H1 (cell line): ENCODE results near the gene SPATS2. TPM values are rescaled to one million over a fixed set of nuclear protein-coding genes. Genes with fewer than 3 reads are reported as not detected.

Experiments
- CTCF ChIA-PET: fragments of 300-600 bp; sonication (Branson Sonifier 250); formaldehyde crosslinking; loops from one replicate; lab custom pipeline; 2021; ENCODE audit not compliant: partially characterized antibody; lab: Charles Lee
- POLR2A ChIA-PET: fragments of 300-600 bp; sonication (Branson Sonifier 250); formaldehyde crosslinking; loops from one replicate; lab custom pipeline; 2021; ENCODE audit warnings: inconsistent platforms; ENCODE audit not compliant: partially characterized antibody; lab: Charles Lee
- DNase-seq, 2 experiments: peaks; one replicate each; pipeline versions ENCODE4 v3.0.0 to v3.0.0-alpha.2; 2010 to 2022; ENCODE audit warnings: low spot score in 2 of 2, low read depth in 1 of 2, mixed read lengths in 1 of 2
- FAIRE-seq: peaks from 2 replicates; lab custom pipeline; 2011; peaks lifted over from hg19 to GRCh38; lab: Jason Lieb, UNC
- H2AFZ ChIP-seq: 2 replicates; pipeline ENCODE4 v1.8.1; 2012; ENCODE audit warnings: low read length, inconsistent platforms
- H2AK5ac ChIP-seq: 2 replicates; pipeline ENCODE4 v1.6.1; 2013; ENCODE audit warnings: low read depth, low read length
- H2BK120ac ChIP-seq: replicated peaks from 2 replicates; pipeline ENCODE3; 2013; ENCODE audit warnings: low read depth, low read length, inconsistent platforms
- H2BK12ac ChIP-seq: 2 replicates; pipeline ENCODE4 v1.6.1; 2013; ENCODE audit warnings: low read depth, low read length
- H2BK15ac ChIP-seq: 2 replicates; pipeline ENCODE4 v1.6.1; 2013; ENCODE audit warnings: low read length
- H2BK20ac ChIP-seq: 2 replicates; pipeline ENCODE4 v1.6.1; 2013; ENCODE audit warnings: low read length
- H2BK5ac ChIP-seq: 2 replicates; pipeline ENCODE4 v1.6.1; 2013; ENCODE audit warnings: low read depth, low read length
- H3K14ac ChIP-seq: 2 replicates; pipeline ENCODE4 v1.6.1; 2013; ENCODE audit warnings: inconsistent platforms; ENCODE audit not compliant: insufficient read length
- H3K18ac ChIP-seq: 2 replicates; pipeline ENCODE4 v1.6.1; 2013; ENCODE audit warnings: low read length; ENCODE audit errors: extremely low read depth
- H3K23ac ChIP-seq: 2 replicates; pipeline ENCODE4 v1.6.1; 2013; ENCODE audit warnings: inconsistent platforms; ENCODE audit not compliant: insufficient read length
- H3K23me2 ChIP-seq: 2 replicates; pipeline ENCODE4 v1.6.1; 2013; ENCODE audit warnings: low read depth, low read length
- H3K27ac ChIP-seq: 2 replicates; pipeline ENCODE4 v1.6.1; 2011; ENCODE audit warnings: low read depth, low read length, inconsistent platforms
- H3K27me3 ChIP-seq, 4 experiments: replicated peaks in 1 of 4; 1 replicate in 1 of 4; 2 replicates in 3 of 4; pipeline versions ENCODE4 v1.6.1 to v1.8.1; 2011 to 2013; ENCODE audit warnings: low read length in 3 of 4, mild to moderate bottlenecking in 3 of 4, inconsistent platforms in 2 of 4, mixed read lengths in 2 of 4, moderate library complexity in 1 of 4; ENCODE audit not compliant: control insufficient read depth in 3 of 4, insufficient read depth in 3 of 4; ENCODE audit errors: extremely low read depth in 1 of 4
- H3K36me3 ChIP-seq, 4 experiments: 2 replicates each; pipeline versions ENCODE4 v1.6.1 to v1.8.1; 2011 to 2013; ENCODE audit warnings: mild to moderate bottlenecking in 4 of 4, low read length in 3 of 4, moderate library complexity in 2 of 4, control low read depth in 1 of 4, inconsistent platforms in 1 of 4; ENCODE audit not compliant: insufficient read depth in 4 of 4, control insufficient read depth in 2 of 4
- H3K4ac ChIP-seq: replicated peaks from 2 replicates; pipeline ENCODE3; 2013; ENCODE audit warnings: low read length, low read depth, mixed read lengths, inconsistent platforms; ENCODE audit not compliant: insufficient read length
- H3K4me1 ChIP-seq, 4 experiments: replicated peaks in 1 of 4; 1 replicate in 1 of 4; 2 replicates in 3 of 4; pipeline versions ENCODE4 v1.6.1 to v1.8.1; 2011 to 2013; ENCODE audit warnings: low read length in 3 of 4, inconsistent platforms in 2 of 4, mixed read lengths in 1 of 4; ENCODE audit not compliant: insufficient read depth in 4 of 4, control insufficient read depth in 3 of 4
- H3K4me2 ChIP-seq, 2 experiments: 2 replicates each; pipeline versions ENCODE4 v1.6.1 to v1.8.1; 2011 to 2013; ENCODE audit warnings: low read depth in 2 of 2, low read length in 2 of 2, control low read depth in 1 of 2, inconsistent platforms in 1 of 2, mild to moderate bottlenecking in 1 of 2; ENCODE audit not compliant: insufficient read depth in 1 of 2
- H3K4me3 ChIP-seq, 4 experiments: fragments of 200-600, 300-600 bp in 1 of 4; sonication (generic), shearing (Covaris generic), sonication (Bioruptor Twin) in 1 of 4; 2 replicates each; pipeline versions ENCODE4 v1.5.1 to v1.8.1; 2011 to 2016; ENCODE audit warnings: low read length in 4 of 4, low read depth in 3 of 4, control low read depth in 2 of 4, inconsistent platforms in 2 of 4, mild to moderate bottlenecking in 2 of 4, mixed read lengths in 1 of 4, moderate library complexity in 1 of 4; ENCODE audit not compliant: insufficient read depth in 2 of 4; ENCODE audit errors: extremely low read depth in 1 of 4
- H3K56ac ChIP-seq: replicated peaks from 2 replicates; pipeline ENCODE3; 2013; ENCODE audit warnings: low read depth, mild to moderate bottlenecking, mixed read lengths, low read length, inconsistent platforms; ENCODE audit not compliant: insufficient read length
- H3K79me1 ChIP-seq: 2 replicates; pipeline ENCODE4 v1.6.1; 2013; ENCODE audit warnings: low read depth, low read length, control low read depth
- H3K79me2 ChIP-seq, 2 experiments: 2 replicates each; pipeline versions ENCODE4 v1.6.1 to v1.8.1; 2012 to 2013; ENCODE audit warnings: low read length in 2 of 2, mild to moderate bottlenecking in 2 of 2, inconsistent platforms in 1 of 2; ENCODE audit not compliant: insufficient read depth in 2 of 2, control insufficient read depth in 1 of 2
- H3K9ac ChIP-seq, 4 experiments: replicated peaks in 1 of 4; 1 replicate in 1 of 4; 2 replicates in 3 of 4; pipeline versions ENCODE4 v1.6.1 to v1.8.1; 2011 to 2013; ENCODE audit warnings: low read depth in 3 of 4, low read length in 3 of 4, control low read depth in 2 of 4, mild to moderate bottlenecking in 2 of 4, moderate library complexity in 2 of 4, inconsistent platforms in 1 of 4; ENCODE audit errors: extremely low read depth in 1 of 4
- H3K9me3 ChIP-seq, 2 experiments: 2 replicates each; pipeline versions ENCODE4 v1.6.1 to v1.8.1; 2012 to 2013; ENCODE audit warnings: mild to moderate bottlenecking in 2 of 2, moderate library complexity in 2 of 2, control low read depth in 1 of 2, inconsistent platforms in 1 of 2, low read depth in 1 of 2, low read length in 1 of 2, mixed read lengths in 1 of 2; ENCODE audit not compliant: insufficient read depth in 2 of 2
- H4K20me1 ChIP-seq, 2 experiments: replicated peaks in 1 of 2; 2 replicates each; pipeline versions ENCODE3 to v1.8.1; 2011 to 2013; ENCODE audit warnings: inconsistent platforms in 2 of 2, low read length in 2 of 2, mild to moderate bottlenecking in 1 of 2; ENCODE audit not compliant: insufficient read depth in 2 of 2, control insufficient read depth in 1 of 2
- H4K5ac ChIP-seq: 2 replicates; pipeline ENCODE4 v1.6.1; 2013; ENCODE audit warnings: low read length, low read depth, mixed read lengths, inconsistent platforms; ENCODE audit not compliant: insufficient read length
- H4K8ac ChIP-seq: 2 replicates; pipeline ENCODE4 v1.8.0; 2013; ENCODE audit warnings: mild to moderate bottlenecking, moderate library complexity, low read length, inconsistent platforms; ENCODE audit not compliant: insufficient read depth; ENCODE audit errors: extremely low read depth
- H4K91ac ChIP-seq: replicated peaks from 2 replicates; pipeline ENCODE3; 2013; ENCODE audit warnings: low read length, mixed read lengths, inconsistent platforms; ENCODE audit not compliant: insufficient read length
- ASH2L ChIP-seq: fragments of 200-600, 300-600 bp; sonication (generic); IDR thresholded peaks from one replicate; pipeline ENCODE4 v1.7.1; 2017; ENCODE audit warnings: low read length
- CHD1 ChIP-seq: IDR thresholded peaks from 2 replicates; pipeline ENCODE4 v1.6.1; 2012; ENCODE audit warnings: low read depth, low read length, improper control_type of control experiment
- CTBP2 ChIP-seq: IDR thresholded peaks from 2 replicates; pipeline ENCODE4 v1.7.0; 2011; ENCODE audit warnings: borderline replicate concordance, mild to moderate bottlenecking, moderate library complexity, mixed read lengths, low read length; ENCODE audit not compliant: insufficient read depth, insufficient read length
- EZH2 ChIP-seq: fragments of 200-600 bp; sonication (generic); IDR thresholded peaks from 2 replicates; pipeline ENCODE4 v1.7.1; 2012; ENCODE audit warnings: low read depth, mild to moderate bottlenecking, moderate library complexity, low read length, inconsistent platforms; ENCODE audit not compliant: severe bottlenecking
- KDM5A ChIP-seq: fragments of 200-600 bp; IDR thresholded peaks from 2 replicates; pipeline ENCODE4 v1.7.1; 2012; ENCODE audit warnings: mild to moderate bottlenecking, low read length, inconsistent platforms, mixed read lengths
- NRF1 ChIP-seq: IDR thresholded peaks from 2 replicates; pipeline ENCODE4 v1.6.1; 2011; ENCODE audit warnings: mild to moderate bottlenecking, low read depth, low read length, improper control_type of control experiment
- PHF8 ChIP-seq: fragments of 200-600 bp; sonication (generic); conservative IDR thresholded peaks from 2 replicates; pipeline ENCODE4 v1.7.1; 2012; ENCODE audit warnings: low read depth, mild to moderate bottlenecking, inconsistent platforms, low read length, moderate library complexity
- SP4 ChIP-seq: IDR thresholded peaks from 2 replicates; pipeline ENCODE4 v1.6.1; 2012; ENCODE audit warnings: low read length, inconsistent platforms
- SRF ChIP-seq: IDR thresholded peaks from 2 replicates; pipeline ENCODE4 v1.6.1; 2011; ENCODE audit warnings: mild to moderate bottlenecking, low read depth, low read length, moderate library complexity
- ZNF274 ChIP-seq: IDR thresholded peaks from 2 replicates; pipeline ENCODE4 v1.7.0; 2012; ENCODE audit warnings: low read length, borderline replicate concordance; ENCODE audit errors: extremely low read depth
- WGBS, 2 experiments: shearing (Covaris generic) in 1 of 2; methylation state at CpG; one replicate each; pipeline versions ENCODE4 v1.1.6 to v1.1.7; 2013 to 2015; ENCODE audit warnings: low lambda C conversion rate in 2 of 2, mixed read lengths in 2 of 2, inconsistent platforms in 1 of 2, low coverage in 1 of 2, missing lambda C conversion rate in 1 of 2; ENCODE audit not compliant: insufficient replicate concordance in 2 of 2, insufficient coverage in 1 of 2, insufficient read length in 1 of 2; ENCODE audit errors: extremely low coverage in 1 of 2, missing lambda C conversion rate in 1 of 2; 5-methylcytosine and 5-hydroxymethylcytosine counted together
- polyA plus RNA-seq, 7 experiments: library from polyadenylated mRNA; depleted of rRNA in 3 of 7; stranded (reverse) in 5 of 7; unstranded in 2 of 7; fragments of >200 nt in 5 of 7; fragments of 200-250 nt in 2 of 7; gene quantifications; 1 replicate in 5 of 7; 2 replicates in 1 of 7; 4 replicates in 1 of 7; pipeline versions ENCODE4 v1.2.1 to v1.2.3, GENCODE V29; 2011 to 2013; ENCODE audit warnings: missing spikeins in 2 of 7, mixed read lengths in 2 of 7
- total RNA-seq: library from RNA; stranded (reverse); fragmentation: NEBNext Ultra II Directional; extraction: Animal tissue kit (Norgen Biotek cat#: 25700); gene quantifications from 2 replicates; pipeline ENCODE4 v1.2.1, GENCODE V29; 2021
- TF ChIP-seq, protein P1 (sequence below), 3 experiments: IDR thresholded peaks; 1 replicate in 2 of 3; 2 replicates in 1 of 3; pipeline versions ENCODE4 v1.5.1 to v1.6.1; 2011; ENCODE audit warnings: low read length in 3 of 3, mild to moderate bottlenecking in 3 of 3, inconsistent platforms in 2 of 3, low read depth in 1 of 3, moderate library complexity in 1 of 3; ENCODE audit not compliant: insufficient read depth in 1 of 3; ENCODE audit errors: control extremely low read depth in 1 of 3

The SPATS2 gene
- total and polyA plus RNA-seq, 2 of the 8 experiments (the other 6 are each of a cell fraction or from before 2014, with no cell fraction given) = 19.2 to 24.5 TPM

DNA sequence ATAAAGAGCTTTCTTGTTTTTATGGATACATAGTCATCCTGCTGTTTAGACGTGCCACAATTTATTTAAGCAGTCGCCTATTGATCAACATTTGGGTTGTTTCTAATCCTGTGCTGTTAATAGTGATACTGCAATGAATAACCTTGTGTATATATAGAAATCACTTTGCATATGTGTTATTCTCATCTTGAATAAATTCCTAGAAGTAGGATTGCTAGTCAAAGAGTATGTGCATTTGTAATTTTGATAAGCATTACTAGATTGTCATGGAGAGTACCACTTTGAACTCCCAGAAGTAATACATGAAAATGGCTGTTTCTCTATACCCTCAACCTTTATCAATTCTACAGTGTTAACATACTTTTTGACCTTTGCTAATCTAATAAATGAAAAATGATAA lies 126.6 kb downstream of the SPATS2 start:
- Histone ChIP-seq H2BK5ac (no peak overlapping the region), H3K27me3 (no peaks in the 10 kb centered on the region), H3K18ac (no peak overlapping the region), H2BK120ac (no peak overlapping the region), H4K91ac (no peak overlapping the region), H2BK20ac (no peak overlapping the region), H3K36me3 (peaks cover 0 to 4% (median 1%) of the 10 kb centered on the region in 4 experiments; a peak in 2 of 8 replicates), H4K5ac (no peak overlapping the region), H3K23ac (no peak overlapping the region), H3K9me3 (no peaks in the 10 kb centered on the region), H4K8ac (no peak overlapping the region), H3K23me2 (no peaks in the 10 kb centered on the region), H3K4me3 (no peak overlapping the region), H3K4ac (no peak overlapping the region)
- POLR2A ChIA-PET = no interaction called here
- DNase-seq (no peak), FAIRE-seq (no peak)
- WGBS, 2 experiments = 100% methylated on average over 2 of the region's 2 CpGs; no CpG with 5 or more reads in 1 of the 2 experiments
- TF ChIP-seq CHD1 (no peak), SP4 (no peak), NRF1 (no peak), ZNF274 (no peak), CTBP2 (no peak), KDM5A (no peak), ASH2L (no peak), PHF8 (no peak), SRF (no peak), EZH2 (no peak)
- TF ChIP-seq, protein P1, sequence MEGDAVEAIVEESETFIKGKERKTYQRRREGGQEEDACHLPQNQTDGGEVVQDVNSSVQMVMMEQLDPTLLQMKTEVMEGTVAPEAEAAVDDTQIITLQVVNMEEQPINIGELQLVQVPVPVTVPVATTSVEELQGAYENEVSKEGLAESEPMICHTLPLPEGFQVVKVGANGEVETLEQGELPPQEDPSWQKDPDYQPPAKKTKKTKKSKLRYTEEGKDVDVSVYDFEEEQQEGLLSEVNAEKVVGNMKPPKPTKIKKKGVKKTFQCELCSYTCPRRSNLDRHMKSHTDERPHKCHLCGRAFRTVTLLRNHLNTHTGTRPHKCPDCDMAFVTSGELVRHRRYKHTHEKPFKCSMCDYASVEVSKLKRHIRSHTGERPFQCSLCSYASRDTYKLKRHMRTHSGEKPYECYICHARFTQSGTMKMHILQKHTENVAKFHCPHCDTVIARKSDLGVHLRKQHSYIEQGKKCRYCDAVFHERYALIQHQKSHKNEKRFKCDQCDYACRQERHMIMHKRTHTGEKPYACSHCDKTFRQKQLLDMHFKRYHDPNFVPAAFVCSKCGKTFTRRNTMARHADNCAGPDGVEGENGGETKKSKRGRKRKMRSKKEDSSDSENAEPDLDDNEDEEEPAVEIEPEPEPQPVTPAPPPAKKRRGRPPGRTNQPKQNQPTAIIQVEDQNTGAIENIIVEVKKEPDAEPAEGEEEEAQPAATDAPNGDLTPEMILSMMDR (IDR thresholded peaks at IDR 0.05; ENCODE audit: control extremely low read depth in 1 of 3, insufficient read depth in 1 of 3, low read depth in 1 of 3, low read length in 3 of 3) = no peak
- TF ChIP-seq, all 59 proteins: peak for 0
- H4K20me1 ChIP-seq = no peaks in the 10 kb centered on the region
- no peak overlapping the region for H3K14ac ChIP-seq
- peaks cover 0 to 4% (median under 1%) of the 10 kb centered on the region in 4 experiments; a peak in 2 of 7 replicates for H3K4me1 ChIP-seq
- CTCF ChIA-PET = interaction anchor here (0.9 to 2.4 kb wide), 3 partner anchors 10 to 135 kb away, joined by 3 to 13 read pairs (median 4); no protein-coding TSS in a partner anchor
- no peak overlapping the region for H2AK5ac ChIP-seq
- H3K4me2 ChIP-seq = no peak overlapping the region
- H2BK12ac ChIP-seq = no peak overlapping the region
- no peak overlapping the region for H3K9ac ChIP-seq
- H2BK15ac ChIP-seq = no peak overlapping the region
- no peak overlapping the region for H3K27ac ChIP-seq
- no peaks in the 10 kb centered on the region for H3K79me2 ChIP-seq
- no peak overlapping the region for H2AFZ ChIP-seq
- H3K56ac ChIP-seq = no peak overlapping the region
- H3K79me1 ChIP-seq = no peaks in the 10 kb centered on the region
